ENCODE results near the gene CCAR1. TPM values are rescaled to one million over a fixed set of nuclear protein-coding genes. Genes with fewer than 3 reads are reported as not detected.

The CCAR1 gene
- total and polyA plus RNA-seq, 2 of the 13 experiments (the other 11 are each of a cell fraction or from before 2014, with no cell fraction given) = 74.5 to 81.6 TPM

- no peak for TF ChIP-seq ZBTB33 (CRISPR knock-in tag; IDR thresholded peaks at IDR 0.05)
- peak; percentile 64; the same call in 1 of the 2 replicates for TF ChIP-seq MYC (CRISPR knock-in tag; IDR thresholded peaks at IDR 0.05; ENCODE audit: borderline replicate concordance)
- TF ChIP-seq FOXJ3 (CRISPR knock-in tag; IDR thresholded peaks at IDR 0.05; ENCODE audit: borderline replicate concordance) = no peak
- no peak for TF ChIP-seq TCF12 (IDR thresholded peaks at IDR 0.05)
- TF ChIP-seq TCF12 (CRISPR knock-in tag; IDR thresholded peaks at IDR 0.05) = no peak
- TF ChIP-seq NCOR1 (IDR thresholded peaks at IDR 0.05; ENCODE audit: borderline replicate concordance, low read length) = no peak
- TF ChIP-seq GABPA (IDR thresholded peaks at IDR 0.05; ENCODE audit: low read depth, low read length) = no peak
- no peak for TF ChIP-seq GABPA (CRISPR knock-in tag; IDR thresholded peaks at IDR 0.05; ENCODE audit: low read depth)
- peak; percentile 84 for TF ChIP-seq ZNF644 (CRISPR knock-in tag; IDR thresholded peaks at IDR 0.05; ENCODE audit: low read depth)
- no peak for TF ChIP-seq MED1 (CRISPR knock-in tag; IDR thresholded peaks at IDR 0.05)
- no peak for TF ChIP-seq ZMYM2 (CRISPR knock-in tag; IDR thresholded peaks at IDR 0.05)
- TF ChIP-seq AGO2 (optimal IDR thresholded peaks at IDR 0.05; ENCODE audit: low read depth, low read length) = no peak
- no peak for TF ChIP-seq NFE2 (CRISPR knock-in tag; IDR thresholded peaks at IDR 0.05)
- no peak for TF ChIP-seq AFF4 (CRISPR knock-in tag; IDR thresholded peaks at IDR 0.05)
- 0 out of 2 replicates have a peak, but pooled peaks have one; percentile 13 for TF ChIP-seq RARA (CRISPR knock-in tag; IDR thresholded peaks at IDR 0.05)
- TF ChIP-seq TMF1 (CRISPR knock-in tag; IDR thresholded peaks at IDR 0.05; ENCODE audit: low read depth) = no peak
- no peak for TF ChIP-seq SCMH1 (CRISPR knock-in tag; IDR thresholded peaks at IDR 0.05; ENCODE audit: borderline replicate concordance)
- no peak for TF ChIP-seq POLR2G (IDR thresholded peaks at IDR 0.05; ENCODE audit: low read depth, low read length)
These were observed 91.4 kb downstream of the CCAR1 start (continued) for GRCh38 chr10:68812420-68812819.

Measured in HepG2 (cell line).